ENCODE results near the gene DNM3.

The DNM3 gene

GRCh38 chr1:172141341-172141881 is 300.1 kb downstream of the DNM3 start:
- peaks cover 0 to 11% (median 7%) of the 10 kb centered on the region in 4 experiments for H3K4me1 ChIP-seq (ENCODE audit: control extremely low read depth in 1 of 4, control insufficient read depth in 4 of 4, insufficient read depth in 4 of 4, low read length in 3 of 4)
- POLR2A ChIA-PET = no interaction called here
- no peak for DNase-seq
- H3K27me3 ChIP-seq (replicated peaks in 2 of 5; ENCODE audit: control insufficient read depth in 4 of 5, insufficient read depth in 5 of 5, low read length in 4 of 5) = no peaks in the 10 kb centered on the region
- no peaks in the 10 kb centered on the region for H3K36me3 ChIP-seq (ENCODE audit: control insufficient read depth in 4 of 4, insufficient read depth in 4 of 4, low read length in 3 of 4)
- no CpG with 5 or more reads among the region's 7 CpGs for WGBS (ENCODE audit: insufficient coverage)
- H3K27ac ChIP-seq (ENCODE audit: insufficient read depth in 1 of 2, low read depth in 1 of 2, low read length in 2 of 2, poor library complexity in 1 of 2, severe bottlenecking in 2 of 2) = no peak overlapping the region
- no peak overlapping the region for H3K4me3 ChIP-seq (ENCODE audit: control insufficient read depth in 1 of 7, extremely low read depth in 1 of 7, insufficient read depth in 4 of 7, low read depth in 2 of 7, low read length in 6 of 7)
- no peaks in the 10 kb centered on the region for H3K9me3 ChIP-seq (ENCODE audit: control extremely low read depth in 1 of 5, control insufficient read depth in 4 of 5, insufficient read depth in 2 of 5, low read depth in 1 of 5, low read length in 4 of 5)
- CTCF ChIA-PET = no interaction called here

DNA sequence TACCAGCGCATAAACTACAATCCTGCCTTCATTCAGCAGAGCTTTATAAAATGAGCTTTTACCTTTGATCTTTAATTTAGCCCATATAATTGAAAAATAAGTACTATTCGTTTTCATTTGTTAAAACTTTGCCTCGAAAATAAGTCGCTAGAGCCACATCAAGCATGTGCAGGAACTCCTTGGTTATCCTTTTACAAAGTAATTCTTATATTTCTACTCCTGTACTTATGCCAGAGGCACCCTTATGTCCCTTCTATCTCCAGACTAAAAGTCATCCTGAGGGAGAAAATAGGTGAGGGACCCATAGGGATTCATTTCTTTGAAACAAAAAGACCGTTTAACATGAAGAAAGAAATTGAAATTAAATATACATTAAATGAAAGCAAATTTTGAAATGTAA is 301.0 kb downstream of the DNM3 start:
- Histone ChIP-seq H3K36me3 (ENCODE audit: control insufficient read depth in 4 of 4, insufficient read depth in 4 of 4, low read length in 3 of 4) (no peaks in the 10 kb centered on the region), H3K9me3 (ENCODE audit: control extremely low read depth in 1 of 5, control insufficient read depth in 4 of 5, insufficient read depth in 2 of 5, low read depth in 1 of 5, low read length in 4 of 5) (no peaks in the 10 kb centered on the region), H3K4me1 (ENCODE audit: control extremely low read depth in 1 of 4, control insufficient read depth in 4 of 4, insufficient read depth in 4 of 4, low read length in 3 of 4) (peaks cover 0 to 11% (median 7%) of the 10 kb centered on the region in 4 experiments), H3K27ac (ENCODE audit: insufficient read depth in 1 of 2, low read depth in 1 of 2, low read length in 2 of 2, poor library complexity in 1 of 2, severe bottlenecking in 2 of 2) (no peak overlapping the region), H3K27me3 (replicated peaks in 2 of 5; ENCODE audit: control insufficient read depth in 4 of 5, insufficient read depth in 5 of 5, low read length in 4 of 5) (no peaks in the 10 kb centered on the region), H3K4me3 (ENCODE audit: control insufficient read depth in 1 of 7, extremely low read depth in 1 of 7, insufficient read depth in 4 of 7, low read depth in 2 of 7, low read length in 6 of 7) (no peak overlapping the region)
- CTCF ChIA-PET = interaction anchor here (0.7 kb wide), 1 partner anchor 89 kb away, joined by 3 read pairs; no protein-coding TSS in a partner anchor
- POLR2A ChIA-PET = interaction anchor here (0.6 kb wide), 1 partner anchor 294 kb away, joined by 3 read pairs; no protein-coding TSS in a partner anchor
- DNase-seq = no peak
- WGBS (ENCODE audit: insufficient coverage) = 100% methylated on average over 3 of the region's 5 CpGs

- POLR2A ChIA-PET = no interaction called here
These were observed 302.2 kb downstream of the DNM3 start for GRCh38 chr1:172143384-172144055.

GRCh38 chr1:172144445-172145061 is 303.3 kb downstream of the DNM3 start:
- Histone ChIP-seq H3K36me3 (ENCODE audit: control insufficient read depth in 4 of 4, insufficient read depth in 4 of 4, low read length in 3 of 4) (no peaks in the 10 kb centered on the region), H3K4me1 (ENCODE audit: control extremely low read depth in 1 of 4, control insufficient read depth in 4 of 4, insufficient read depth in 4 of 4, low read length in 3 of 4) (peaks cover 0 to 13% (median 7%) of the 10 kb centered on the region in 4 experiments), H3K27ac (ENCODE audit: insufficient read depth in 1 of 2, low read depth in 1 of 2, low read length in 2 of 2, poor library complexity in 1 of 2, severe bottlenecking in 2 of 2) (no peak overlapping the region), H3K4me3 (ENCODE audit: control insufficient read depth in 1 of 7, extremely low read depth in 1 of 7, insufficient read depth in 4 of 7, low read depth in 2 of 7, low read length in 6 of 7) (peak overlapping the region in 1 of 7 experiments; percentile 34), H3K27me3 (replicated peaks in 2 of 5; ENCODE audit: control insufficient read depth in 4 of 5, insufficient read depth in 5 of 5, low read length in 4 of 5) (no peaks in the 10 kb centered on the region), H3K9me3 (ENCODE audit: control extremely low read depth in 1 of 5, control insufficient read depth in 4 of 5, insufficient read depth in 2 of 5, low read depth in 1 of 5, low read length in 4 of 5) (no peaks in the 10 kb centered on the region)
- POLR2A ChIA-PET = no interaction called here
- CTCF ChIA-PET = interaction anchor here (1.4 kb wide), 1 partner anchor 20 kb away, joined by 6 read pairs; no protein-coding TSS in a partner anchor
- WGBS (ENCODE audit: insufficient coverage) = 90% methylated on average over 13 of the region's 13 CpGs
- DNase-seq = peak in 2 of 3 donors; percentile 13 to 15

More at GRCh38 chr1:172143384-172144055, 302.2 kb downstream of the DNM3 start:
- H3K4me1 ChIP-seq (ENCODE audit: control extremely low read depth in 1 of 4, control insufficient read depth in 4 of 4, insufficient read depth in 4 of 4, low read length in 3 of 4) = peaks cover 0 to 11% (median 7%) of the 10 kb centered on the region in 4 experiments
- H3K9me3 ChIP-seq (ENCODE audit: control extremely low read depth in 1 of 5, control insufficient read depth in 4 of 5, insufficient read depth in 2 of 5, low read depth in 1 of 5, low read length in 4 of 5) = no peaks in the 10 kb centered on the region
- CTCF ChIA-PET = no interaction called here
- H3K27me3 ChIP-seq (replicated peaks in 2 of 5; ENCODE audit: control insufficient read depth in 4 of 5, insufficient read depth in 5 of 5, low read length in 4 of 5) = no peaks in the 10 kb centered on the region
- H3K36me3 ChIP-seq (ENCODE audit: control insufficient read depth in 4 of 4, insufficient read depth in 4 of 4, low read length in 3 of 4) = no peaks in the 10 kb centered on the region
- H3K27ac ChIP-seq (ENCODE audit: insufficient read depth in 1 of 2, low read depth in 1 of 2, low read length in 2 of 2, poor library complexity in 1 of 2, severe bottlenecking in 2 of 2) = no peak overlapping the region
- no peak overlapping the region for H3K4me3 ChIP-seq (ENCODE audit: control insufficient read depth in 1 of 7, extremely low read depth in 1 of 7, insufficient read depth in 4 of 7, low read depth in 2 of 7, low read length in 6 of 7)
- DNase-seq = no peak
- 90% methylated on average over 1 of the region's 3 CpGs for WGBS (ENCODE audit: insufficient coverage)

GRCh38 chr1:172145231-172145651 is 303.9 kb downstream of the DNM3 start:
- WGBS (ENCODE audit: insufficient coverage) = 31% methylated on average over 2 of the region's 2 CpGs
- Histone ChIP-seq H3K27ac (ENCODE audit: insufficient read depth in 1 of 2, low read depth in 1 of 2, low read length in 2 of 2, poor library complexity in 1 of 2, severe bottlenecking in 2 of 2) (peak overlapping the region in 1 of 2 experiments; percentile 50), H3K4me3 (ENCODE audit: control insufficient read depth in 1 of 7, extremely low read depth in 1 of 7, insufficient read depth in 4 of 7, low read depth in 2 of 7, low read length in 6 of 7) (peak overlapping the region in 1 of 7 experiments; percentile 34), H3K9me3 (ENCODE audit: control extremely low read depth in 1 of 5, control insufficient read depth in 4 of 5, insufficient read depth in 2 of 5, low read depth in 1 of 5, low read length in 4 of 5) (no peaks in the 10 kb centered on the region), H3K36me3 (ENCODE audit: control insufficient read depth in 4 of 4, insufficient read depth in 4 of 4, low read length in 3 of 4) (no peaks in the 10 kb centered on the region), H3K4me1 (ENCODE audit: control extremely low read depth in 1 of 4, control insufficient read depth in 4 of 4, insufficient read depth in 4 of 4, low read length in 3 of 4) (peaks cover 0 to 13% (median 7%) of the 10 kb centered on the region in 4 experiments), H3K27me3 (replicated peaks in 2 of 5; ENCODE audit: control insufficient read depth in 4 of 5, insufficient read depth in 5 of 5, low read length in 4 of 5) (no peaks in the 10 kb centered on the region)
- CTCF ChIA-PET = interaction anchor here (0.6 to 1.4 kb wide), 2 partner anchors 20 to 143 kb away, joined by 3 to 6 read pairs; no protein-coding TSS in a partner anchor
- POLR2A ChIA-PET = no interaction called here
- DNase-seq = peak; percentile 9 to 42 (median 35)

DNA sequence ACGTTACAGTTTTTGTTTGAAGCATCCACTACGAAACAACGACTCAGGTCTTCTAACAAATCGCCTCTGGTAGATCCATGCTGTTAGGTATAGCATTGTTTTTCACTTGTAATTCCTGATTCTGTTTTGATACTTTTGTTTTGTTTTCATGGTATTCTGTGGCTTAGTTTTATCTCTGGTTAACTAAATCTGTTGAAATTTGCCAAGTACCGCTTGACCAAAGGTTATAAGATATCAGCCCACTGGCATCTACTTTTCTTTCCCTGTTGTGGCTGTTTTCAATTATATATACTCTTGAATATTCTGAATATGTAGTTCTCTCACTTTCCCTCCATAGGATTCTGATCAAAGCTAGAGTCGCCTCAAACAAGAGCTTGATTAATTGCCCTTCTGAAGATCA is 304.4 kb downstream of the DNM3 start:
- POLR2A ChIA-PET = no interaction called here
- Histone ChIP-seq H3K36me3 (ENCODE audit: control insufficient read depth in 4 of 4, insufficient read depth in 4 of 4, low read length in 3 of 4) (no peaks in the 10 kb centered on the region), H3K4me3 (ENCODE audit: control insufficient read depth in 1 of 7, extremely low read depth in 1 of 7, insufficient read depth in 4 of 7, low read depth in 2 of 7, low read length in 6 of 7) (no peak overlapping the region), H3K4me1 (ENCODE audit: control extremely low read depth in 1 of 4, control insufficient read depth in 4 of 4, insufficient read depth in 4 of 4, low read length in 3 of 4) (peaks cover 0 to 13% (median 7%) of the 10 kb centered on the region in 4 experiments), H3K9me3 (ENCODE audit: control extremely low read depth in 1 of 5, control insufficient read depth in 4 of 5, insufficient read depth in 2 of 5, low read depth in 1 of 5, low read length in 4 of 5) (no peaks in the 10 kb centered on the region), H3K27ac (ENCODE audit: insufficient read depth in 1 of 2, low read depth in 1 of 2, low read length in 2 of 2, poor library complexity in 1 of 2, severe bottlenecking in 2 of 2) (peak overlapping the region in 1 of 2 experiments; percentile 50), H3K27me3 (replicated peaks in 2 of 5; ENCODE audit: control insufficient read depth in 4 of 5, insufficient read depth in 5 of 5, low read length in 4 of 5) (no peaks in the 10 kb centered on the region)
- CTCF ChIA-PET = interaction anchor here (0.6 to 1.4 kb wide), 2 partner anchors 21 to 143 kb away, joined by 3 to 6 read pairs; no protein-coding TSS in a partner anchor
- DNase-seq = no peak
- 86% methylated on average over 4 of the region's 6 CpGs for WGBS (ENCODE audit: insufficient coverage)

All from common myeloid progenitor, CD34-positive (primary cell).